Retinal pigment epithelial cell (primary cell): ENCODE measurements around the gene GABPB2.

Experiments used
- DNase-seq: peaks from one replicate; pipeline ENCODE4 v3.0.0-alpha.2; 2010; ENCODE audit warnings: low read depth
- H3K4me3 ChIP-seq: 2 replicates; pipeline ENCODE4 v1.5.1; 2011; ENCODE audit warnings: mild to moderate bottlenecking, low read length, control low read depth, moderate library complexity
- TF ChIP-seq, protein P1 (sequence below): conservative IDR thresholded peaks from 2 replicates; pipeline ENCODE4 v1.5.1; 2011; ENCODE audit warnings: low read depth, low read length, control low read depth, inconsistent platforms

Gene GABPB2

DNA sequence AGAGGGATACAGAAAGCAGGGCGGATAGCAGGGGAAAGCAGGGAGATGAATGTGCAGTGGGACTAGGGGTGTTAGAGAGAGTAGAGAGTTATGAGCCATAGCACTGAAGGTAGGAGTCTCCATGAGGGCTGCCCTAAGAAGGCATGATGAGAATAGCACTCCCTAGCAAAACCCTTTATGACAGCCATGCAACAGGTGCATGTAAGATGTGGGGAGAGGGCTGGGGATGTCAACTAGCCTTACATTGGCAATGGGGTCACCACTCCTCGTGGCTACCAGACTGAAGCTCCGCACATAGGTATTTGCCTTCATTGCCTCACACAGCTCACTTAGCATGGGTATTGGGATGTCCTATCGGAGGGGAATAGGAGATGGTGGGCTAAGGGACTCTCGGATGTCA lies 100.6 kb downstream of the GABPB2 start:
- H3K4me3 ChIP-seq: no peak overlapping the region
- no peak for DNase-seq
- TF ChIP-seq, protein P1, sequence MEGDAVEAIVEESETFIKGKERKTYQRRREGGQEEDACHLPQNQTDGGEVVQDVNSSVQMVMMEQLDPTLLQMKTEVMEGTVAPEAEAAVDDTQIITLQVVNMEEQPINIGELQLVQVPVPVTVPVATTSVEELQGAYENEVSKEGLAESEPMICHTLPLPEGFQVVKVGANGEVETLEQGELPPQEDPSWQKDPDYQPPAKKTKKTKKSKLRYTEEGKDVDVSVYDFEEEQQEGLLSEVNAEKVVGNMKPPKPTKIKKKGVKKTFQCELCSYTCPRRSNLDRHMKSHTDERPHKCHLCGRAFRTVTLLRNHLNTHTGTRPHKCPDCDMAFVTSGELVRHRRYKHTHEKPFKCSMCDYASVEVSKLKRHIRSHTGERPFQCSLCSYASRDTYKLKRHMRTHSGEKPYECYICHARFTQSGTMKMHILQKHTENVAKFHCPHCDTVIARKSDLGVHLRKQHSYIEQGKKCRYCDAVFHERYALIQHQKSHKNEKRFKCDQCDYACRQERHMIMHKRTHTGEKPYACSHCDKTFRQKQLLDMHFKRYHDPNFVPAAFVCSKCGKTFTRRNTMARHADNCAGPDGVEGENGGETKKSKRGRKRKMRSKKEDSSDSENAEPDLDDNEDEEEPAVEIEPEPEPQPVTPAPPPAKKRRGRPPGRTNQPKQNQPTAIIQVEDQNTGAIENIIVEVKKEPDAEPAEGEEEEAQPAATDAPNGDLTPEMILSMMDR: no peak
